Measurements from ENCODE around the gene NSD1. TPM values are rescaled to one million over a fixed set of nuclear protein-coding genes. Genes with fewer than 3 reads are reported as not detected.

NSD1 gene
- total and polyA plus RNA-seq, 2 donors (not counting 1 experiment from before 2014, with no cell fraction given): 19.3 to 52.8 TPM

DNA sequence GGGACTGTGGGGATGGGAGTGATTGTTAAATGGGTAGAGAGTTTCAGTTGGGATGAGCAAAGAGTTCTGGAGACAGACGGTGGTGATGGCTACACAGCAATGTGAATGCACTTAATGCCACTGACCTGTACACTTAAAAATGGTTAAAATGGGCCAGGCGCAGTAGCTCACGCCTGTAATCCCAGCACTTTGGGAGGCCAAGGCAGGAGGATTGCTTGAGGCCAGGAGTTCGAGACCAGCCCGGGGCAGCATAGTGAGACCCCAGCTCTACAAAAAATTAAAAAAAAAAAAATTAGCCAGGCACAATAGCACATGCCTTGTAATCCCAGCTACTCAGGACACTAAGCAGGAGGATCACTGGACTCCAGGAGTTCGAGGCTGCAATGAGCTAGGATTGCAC is 210.2 kb downstream of the NSD1 start:
- no peaks in the 10 kb centered on the region for H3K4me1 ChIP-seq (ENCODE audit: control insufficient read depth, extremely low read depth, insufficient read depth, low read length)
- H4K20me1 ChIP-seq (ENCODE audit: control insufficient read depth, extremely low read depth, insufficient read depth, low read length): no peaks in the 10 kb centered on the region
- H3K9me3 ChIP-seq (ENCODE audit: control insufficient read depth, insufficient read depth, low read depth, low read length): no peaks in the 10 kb centered on the region
- H3K27ac ChIP-seq (ENCODE audit: insufficient read depth, low read length): no peak overlapping the region
- H3K27me3 ChIP-seq (ENCODE audit: control insufficient read depth, insufficient read depth, low read length): no peaks in the 10 kb centered on the region
- peaks cover 4% of the 10 kb centered on the region for H3K36me3 ChIP-seq (ENCODE audit: control insufficient read depth, insufficient read depth, low read length)
- H3K79me2 ChIP-seq (ENCODE audit: control insufficient read depth, insufficient read depth, low read length): peaks cover 37% of the 10 kb centered on the region
- H3K9ac ChIP-seq (ENCODE audit: insufficient read depth, low read length): no peak overlapping the region
- no peak for DNase-seq (ENCODE audit: low read depth in 2 of 2)
- no peak overlapping the region for H2AFZ ChIP-seq (ENCODE audit: low read length)
- no peak for TF ChIP-seq EZH2 (IDR thresholded peaks at IDR 0.05; ENCODE audit: low read length, missing control alignments)
- TF ChIP-seq, protein P1, sequence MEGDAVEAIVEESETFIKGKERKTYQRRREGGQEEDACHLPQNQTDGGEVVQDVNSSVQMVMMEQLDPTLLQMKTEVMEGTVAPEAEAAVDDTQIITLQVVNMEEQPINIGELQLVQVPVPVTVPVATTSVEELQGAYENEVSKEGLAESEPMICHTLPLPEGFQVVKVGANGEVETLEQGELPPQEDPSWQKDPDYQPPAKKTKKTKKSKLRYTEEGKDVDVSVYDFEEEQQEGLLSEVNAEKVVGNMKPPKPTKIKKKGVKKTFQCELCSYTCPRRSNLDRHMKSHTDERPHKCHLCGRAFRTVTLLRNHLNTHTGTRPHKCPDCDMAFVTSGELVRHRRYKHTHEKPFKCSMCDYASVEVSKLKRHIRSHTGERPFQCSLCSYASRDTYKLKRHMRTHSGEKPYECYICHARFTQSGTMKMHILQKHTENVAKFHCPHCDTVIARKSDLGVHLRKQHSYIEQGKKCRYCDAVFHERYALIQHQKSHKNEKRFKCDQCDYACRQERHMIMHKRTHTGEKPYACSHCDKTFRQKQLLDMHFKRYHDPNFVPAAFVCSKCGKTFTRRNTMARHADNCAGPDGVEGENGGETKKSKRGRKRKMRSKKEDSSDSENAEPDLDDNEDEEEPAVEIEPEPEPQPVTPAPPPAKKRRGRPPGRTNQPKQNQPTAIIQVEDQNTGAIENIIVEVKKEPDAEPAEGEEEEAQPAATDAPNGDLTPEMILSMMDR (conservative IDR thresholded peaks at IDR 0.05 in 1 of 2, IDR thresholded peaks at IDR 0.05 in 1 of 2; ENCODE audit: low read depth in 1 of 2, low read length in 2 of 2): no peak
- no peak overlapping the region for H3K4me2 ChIP-seq (ENCODE audit: extremely low read depth, insufficient read depth, low read length)
- no peak overlapping the region for H3K4me3 ChIP-seq (replicated peaks in 1 of 4; ENCODE audit: control extremely low read depth in 1 of 4, insufficient read depth in 1 of 4, low read depth in 3 of 4, low read length in 4 of 4)

DNA sequence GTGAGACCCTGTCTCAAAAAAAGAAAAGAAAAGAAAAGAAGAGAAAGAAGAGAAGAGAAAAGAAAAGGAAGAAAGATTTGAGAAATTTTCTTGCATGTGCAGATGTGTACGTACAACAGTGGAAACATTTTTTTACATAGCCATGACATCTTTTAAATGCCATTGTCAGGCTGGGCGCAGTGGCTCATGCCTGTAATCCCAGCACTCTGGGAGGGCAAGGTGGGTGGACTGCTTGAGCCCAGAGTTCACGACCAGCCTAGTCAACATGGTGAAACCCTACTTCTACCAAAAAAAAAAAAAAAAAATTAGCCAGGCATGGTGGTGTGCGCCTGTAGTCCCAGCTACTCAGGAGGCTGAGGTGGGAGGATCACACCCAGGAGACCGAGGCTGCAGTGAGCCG is 211.3 kb downstream of the NSD1 start:
- Histone ChIP-seq H4K20me1 (ENCODE audit: control insufficient read depth, extremely low read depth, insufficient read depth, low read length) (no peaks in the 10 kb centered on the region), H3K9me3 (ENCODE audit: control insufficient read depth, insufficient read depth, low read depth, low read length) (no peaks in the 10 kb centered on the region), H3K36me3 (ENCODE audit: control insufficient read depth, insufficient read depth, low read length) (peaks cover 2% of the 10 kb centered on the region), H3K27ac (ENCODE audit: insufficient read depth, low read length) (no peak overlapping the region), H2AFZ (ENCODE audit: low read length) (no peak overlapping the region), H3K27me3 (ENCODE audit: control insufficient read depth, insufficient read depth, low read length) (no peaks in the 10 kb centered on the region), H3K79me2 (ENCODE audit: control insufficient read depth, insufficient read depth, low read length) (peaks cover 43% of the 10 kb centered on the region), H3K4me3 (replicated peaks in 1 of 4; ENCODE audit: control extremely low read depth in 1 of 4, insufficient read depth in 1 of 4, low read depth in 3 of 4, low read length in 4 of 4) (no peak overlapping the region), H3K4me2 (ENCODE audit: extremely low read depth, insufficient read depth, low read length) (no peak overlapping the region), H3K4me1 (ENCODE audit: control insufficient read depth, extremely low read depth, insufficient read depth, low read length) (peaks cover 1% of the 10 kb centered on the region), H3K9ac (ENCODE audit: insufficient read depth, low read length) (no peak overlapping the region)
- TF ChIP-seq EZH2 (IDR thresholded peaks at IDR 0.05; ENCODE audit: low read length, missing control alignments): no peak
- TF ChIP-seq, protein P1 (conservative IDR thresholded peaks at IDR 0.05 in 1 of 2, IDR thresholded peaks at IDR 0.05 in 1 of 2; ENCODE audit: low read depth in 1 of 2, low read length in 2 of 2): no peak
- DNase-seq (ENCODE audit: low read depth in 2 of 2): no peak

DNA sequence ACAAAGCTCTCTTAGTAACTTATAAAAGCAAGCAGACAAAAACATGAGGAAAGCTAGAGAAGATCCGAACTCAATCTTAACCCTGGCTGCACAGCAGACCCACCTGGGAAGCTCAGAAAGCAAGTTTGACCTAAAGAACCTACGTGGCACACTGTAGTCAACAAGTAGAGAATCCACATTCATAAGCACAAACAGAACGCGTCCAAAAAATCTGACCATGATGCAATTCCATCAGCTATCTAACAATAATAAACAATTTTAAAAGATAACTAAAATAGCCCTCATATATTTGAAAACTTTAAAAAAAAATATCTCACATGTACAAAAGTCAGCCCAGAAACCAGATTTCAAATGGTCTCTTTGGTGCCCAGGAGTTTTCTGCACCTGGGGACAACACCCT is 213.2 kb downstream of the NSD1 start:
- no peak overlapping the region for H3K4me3 ChIP-seq (replicated peaks in 1 of 4; ENCODE audit: control extremely low read depth in 1 of 4, insufficient read depth in 1 of 4, low read depth in 3 of 4, low read length in 4 of 4)
- peaks cover 9% of the 10 kb centered on the region for H3K4me1 ChIP-seq (ENCODE audit: control insufficient read depth, extremely low read depth, insufficient read depth, low read length)
- H4K20me1 ChIP-seq (ENCODE audit: control insufficient read depth, extremely low read depth, insufficient read depth, low read length): no peaks in the 10 kb centered on the region
- H3K36me3 ChIP-seq (ENCODE audit: control insufficient read depth, insufficient read depth, low read length): peaks cover 3% of the 10 kb centered on the region
- no peak overlapping the region for H3K9ac ChIP-seq (ENCODE audit: insufficient read depth, low read length)
- no peak for TF ChIP-seq EZH2 (IDR thresholded peaks at IDR 0.05; ENCODE audit: low read length, missing control alignments)
- TF ChIP-seq, protein P1 (conservative IDR thresholded peaks at IDR 0.05 in 1 of 2, IDR thresholded peaks at IDR 0.05 in 1 of 2; ENCODE audit: low read depth in 1 of 2, low read length in 2 of 2): no peak
- H2AFZ ChIP-seq (ENCODE audit: low read length): no peak overlapping the region
- H3K79me2 ChIP-seq (ENCODE audit: control insufficient read depth, insufficient read depth, low read length): peaks cover 57% of the 10 kb centered on the region
- no peak overlapping the region for H3K27ac ChIP-seq (ENCODE audit: insufficient read depth, low read length)
- H3K9me3 ChIP-seq (ENCODE audit: control insufficient read depth, insufficient read depth, low read depth, low read length): no peaks in the 10 kb centered on the region
- H3K4me2 ChIP-seq (ENCODE audit: extremely low read depth, insufficient read depth, low read length): no peak overlapping the region
- no peaks in the 10 kb centered on the region for H3K27me3 ChIP-seq (ENCODE audit: control insufficient read depth, insufficient read depth, low read length)
- DNase-seq (ENCODE audit: low read depth in 2 of 2): no peak

Data from fibroblast of lung (primary cell).